ENCODE measurements around the gene NDUFA5. TPM values are rescaled to one million over a fixed set of nuclear protein-coding genes. Genes with fewer than 3 reads are reported as not detected.

NDUFA5 gene
- polyA plus RNA-seq, 1 of the 3 experiments (the other 2 are of a cell fraction), result 10.9 TPM

DNA sequence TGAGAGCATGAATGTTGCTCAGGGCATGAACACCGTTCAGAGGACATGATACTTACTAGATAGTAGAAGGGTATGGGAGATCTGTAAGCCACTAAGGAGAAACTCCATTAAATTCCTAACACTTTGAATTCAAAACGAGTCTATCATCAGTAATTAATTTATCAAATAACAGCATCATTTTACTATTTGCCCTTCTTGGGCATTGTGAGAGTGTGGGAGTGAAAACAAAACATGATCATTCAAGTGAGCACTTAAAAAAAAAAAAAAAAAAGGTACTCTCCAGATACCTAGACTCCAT lies 23.5 kb upstream of the NDUFA5 start:
- CTCF ChIA-PET, result interaction anchor here (0.8 to 4.0 kb wide), 31 partner anchors 10 to 335 kb away, joined by 3 to 23 read pairs (median 4); partner anchors contain the start of genes NDUFA5 and WASL
- no peak overlapping the region for H2AFZ ChIP-seq (ENCODE audit: low read depth)

DNA sequence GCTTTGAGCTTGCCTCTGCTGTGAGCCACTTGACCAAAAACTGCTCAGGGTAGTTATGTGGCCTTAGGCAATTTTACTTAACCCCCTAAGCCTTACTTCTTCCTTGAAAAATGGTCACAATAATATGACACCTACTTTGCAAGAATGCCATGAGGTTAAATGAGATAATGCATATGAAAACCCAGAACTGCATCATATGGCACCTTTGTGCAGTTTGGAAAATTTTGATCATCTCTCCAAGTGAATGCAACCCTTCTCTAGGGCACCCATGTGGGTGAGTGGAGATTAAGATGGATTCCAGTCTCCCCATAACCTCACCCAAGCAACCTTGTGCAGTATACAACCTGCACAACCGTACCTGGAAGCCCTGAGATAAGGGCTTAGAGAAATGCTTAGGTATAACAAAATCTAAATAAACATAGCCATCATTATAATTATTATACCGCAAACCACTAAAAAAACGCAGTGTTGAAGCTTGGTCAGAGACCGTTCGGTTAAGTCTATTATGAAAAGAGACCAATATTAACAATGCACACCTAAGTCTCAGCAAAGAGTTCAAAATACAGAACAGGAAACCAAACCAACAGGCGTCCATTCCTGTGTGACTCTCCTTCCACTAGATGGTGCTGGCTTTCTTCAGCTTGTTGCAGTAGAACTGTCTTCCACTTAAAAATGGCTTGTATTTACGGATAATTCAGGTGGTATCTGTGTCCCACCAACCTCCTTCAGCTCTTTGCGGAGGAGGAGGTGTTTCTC lies 23.0 kb upstream of the NDUFA5 start:
- CTCF ChIA-PET, result interaction anchor here (0.6 to 4.0 kb wide), 33 partner anchors 10 to 335 kb away, joined by 3 to 23 read pairs (median 4); partner anchors contain the start of genes NDUFA5 and WASL
- POLR2A ChIA-PET, result no interaction called here
- TF ChIP-seq RAD21 (IDR thresholded peaks at IDR 0.05; ENCODE audit: low read length), result peak; percentile 90
- TF ChIP-seq USF1 (IDR thresholded peaks at IDR 0.05; ENCODE audit: borderline replicate concordance, low read depth), result no peak
- no peak for TF ChIP-seq FOSL2 (IDR thresholded peaks at IDR 0.05; ENCODE audit: borderline replicate concordance, low read depth)
- peak; percentile 83 for TF ChIP-seq SMC3 (IDR thresholded peaks at IDR 0.05; ENCODE audit: low read depth, low read length)
- TF ChIP-seq POLR2AphosphoS5 (IDR thresholded peaks at IDR 0.05; ENCODE audit: low read depth, low read length), result no peak
- TF ChIP-seq TCF12 (IDR thresholded peaks at IDR 0.05), result no peak
- no peak for TF ChIP-seq YY1 (IDR thresholded peaks at IDR 0.05; ENCODE audit: low read depth)
- TF ChIP-seq, protein P1, sequence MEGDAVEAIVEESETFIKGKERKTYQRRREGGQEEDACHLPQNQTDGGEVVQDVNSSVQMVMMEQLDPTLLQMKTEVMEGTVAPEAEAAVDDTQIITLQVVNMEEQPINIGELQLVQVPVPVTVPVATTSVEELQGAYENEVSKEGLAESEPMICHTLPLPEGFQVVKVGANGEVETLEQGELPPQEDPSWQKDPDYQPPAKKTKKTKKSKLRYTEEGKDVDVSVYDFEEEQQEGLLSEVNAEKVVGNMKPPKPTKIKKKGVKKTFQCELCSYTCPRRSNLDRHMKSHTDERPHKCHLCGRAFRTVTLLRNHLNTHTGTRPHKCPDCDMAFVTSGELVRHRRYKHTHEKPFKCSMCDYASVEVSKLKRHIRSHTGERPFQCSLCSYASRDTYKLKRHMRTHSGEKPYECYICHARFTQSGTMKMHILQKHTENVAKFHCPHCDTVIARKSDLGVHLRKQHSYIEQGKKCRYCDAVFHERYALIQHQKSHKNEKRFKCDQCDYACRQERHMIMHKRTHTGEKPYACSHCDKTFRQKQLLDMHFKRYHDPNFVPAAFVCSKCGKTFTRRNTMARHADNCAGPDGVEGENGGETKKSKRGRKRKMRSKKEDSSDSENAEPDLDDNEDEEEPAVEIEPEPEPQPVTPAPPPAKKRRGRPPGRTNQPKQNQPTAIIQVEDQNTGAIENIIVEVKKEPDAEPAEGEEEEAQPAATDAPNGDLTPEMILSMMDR (IDR thresholded peaks at IDR 0.05), result peak; percentile 84
- no peak for TF ChIP-seq PBX3 (IDR thresholded peaks at IDR 0.05)
- Histone ChIP-seq H3K79me2 (ENCODE audit: insufficient read depth) (no peaks in the 10 kb centered on the region), H3K27ac (ENCODE audit: low read depth in 2 of 2, low read length in 1 of 2) (no peak overlapping the region), H2AFZ (ENCODE audit: low read depth) (no peak overlapping the region), H3F3A (replicated peaks; ENCODE audit: insufficient read depth) (no peaks in the 10 kb centered on the region), H3K9me2 (no peaks in the 10 kb centered on the region), H3K36me3 (replicated peaks in 1 of 2; ENCODE audit: control insufficient read depth in 1 of 2, insufficient read depth in 2 of 2, low read length in 1 of 2) (no peaks in the 10 kb centered on the region), H3K27me3 (ENCODE audit: insufficient read depth) (peaks cover 13% of the 10 kb centered on the region; the same call in 1 of the 2 replicates), H3K4me1 (ENCODE audit: control insufficient read depth in 1 of 2, insufficient read depth in 2 of 2, low read depth in 1 of 2, low read length in 1 of 2) (no peaks in the 10 kb centered on the region; a peak in 1 of 4 replicates), H3K4me2 (no peak overlapping the region), H3K9me3 (no peaks in the 10 kb centered on the region), H4K20me1 (ENCODE audit: insufficient read depth) (no peaks in the 10 kb centered on the region), H3K9ac (no peak overlapping the region), H3K4me3 (ENCODE audit: low read depth in 2 of 2, low read length in 1 of 2) (no peak overlapping the region; a peak in 1 of 4 replicates)
- DNase-seq, result peak; percentile 34
- WGBS (ENCODE audit: low lambda C conversion rate), result 37% methylated on average over 8 of the region's 8 CpGs

More for the DNA sequence above, 23.5 kb upstream of the NDUFA5 start:
- no peak overlapping the region; a peak in 1 of 4 replicates for H3K4me3 ChIP-seq (ENCODE audit: low read depth in 2 of 2, low read length in 1 of 2)
- H3K4me2 ChIP-seq, result no peak overlapping the region
- no peak for DNase-seq
- no peaks in the 10 kb centered on the region; a peak in 1 of 4 replicates for H3K4me1 ChIP-seq (ENCODE audit: control insufficient read depth in 1 of 2, insufficient read depth in 2 of 2, low read depth in 1 of 2, low read length in 1 of 2)
- POLR2A ChIA-PET, result no interaction called here
- H3K79me2 ChIP-seq (ENCODE audit: insufficient read depth), result no peaks in the 10 kb centered on the region
- no peaks in the 10 kb centered on the region for H4K20me1 ChIP-seq (ENCODE audit: insufficient read depth)
- no peaks in the 10 kb centered on the region for H3K9me2 ChIP-seq
- no peak overlapping the region for H3K27ac ChIP-seq (ENCODE audit: low read depth in 2 of 2, low read length in 1 of 2)
- TF ChIP-seq JUND (IDR thresholded peaks at IDR 0.05), result no peak
- no peak for TF ChIP-seq FOXJ3 (CRISPR knock-in tag; IDR thresholded peaks at IDR 0.05)
- no peak for TF ChIP-seq TCF12 (IDR thresholded peaks at IDR 0.05)
- TF ChIP-seq, protein P1 (IDR thresholded peaks at IDR 0.05), result peak; percentile 5; the same call in 1 of the 2 replicates
- WGBS (ENCODE audit: low lambda C conversion rate), result 11% methylated on average over 2 of the region's 2 CpGs
- no peaks in the 10 kb centered on the region for H3K36me3 ChIP-seq (replicated peaks in 1 of 2; ENCODE audit: control insufficient read depth in 1 of 2, insufficient read depth in 2 of 2, low read length in 1 of 2)
- H3K27me3 ChIP-seq (ENCODE audit: insufficient read depth), result peaks cover 13% of the 10 kb centered on the region; the same call in 1 of the 2 replicates
- no peaks in the 10 kb centered on the region for H3F3A ChIP-seq (replicated peaks; ENCODE audit: insufficient read depth)
- no peaks in the 10 kb centered on the region for H3K9me3 ChIP-seq
- H3K9ac ChIP-seq, result no peak overlapping the region
